Breast epithelium (tissue), 4 donors: ENCODE measurements around the gene ABR. TPM values are rescaled to one million over a fixed set of nuclear protein-coding genes. Genes with fewer than 3 reads are reported as not detected.

Experiments
- DNase-seq, 2 donors: peaks; one replicate each; pipeline ENCODE4 v3.0.0-alpha.2; 2019; ENCODE audit warnings: low spot score in 2 of 2
- H3K27ac ChIP-seq, 2 donors: fragments of 200-600 bp; sonication (generic) in 1 of 2; one replicate each; pipeline ENCODE4 v1.5.1; 2016 to 2019; ENCODE audit warnings: mild to moderate bottlenecking in 1 of 2
- H3K27me3 ChIP-seq, 2 donors: fragments of 200-600 bp; sonication (generic) in 1 of 2; one replicate each; pipeline versions ENCODE4 v1.5.1 to v1.6.0; 2017 to 2019; ENCODE audit warnings: control low read depth in 1 of 2, mild to moderate bottlenecking in 1 of 2
- H3K36me3 ChIP-seq: fragments of 200-600 bp; one replicate; pipeline ENCODE4 v1.5.1; 2019
- H3K4me1 ChIP-seq, 2 donors: fragments of 200-600 bp; sonication (generic); one replicate each; pipeline ENCODE4 v1.5.1; 2016 to 2019; ENCODE audit warnings: control low read depth in 1 of 2
- H3K4me3 ChIP-seq, 3 donors: fragments of 200-600 bp; sonication (generic); 1 replicate in 2 of 3; 2 replicates in 1 of 3; pipeline ENCODE4 v1.5.1; 2016 to 2019; ENCODE audit warnings: mild to moderate bottlenecking in 3 of 3, moderate library complexity in 2 of 3
- H3K9me3 ChIP-seq, 2 donors: fragments of 200-600 bp; sonication (generic) in 1 of 2; one replicate each; pipeline ENCODE4 v1.5.1; 2016 to 2019; ENCODE audit warnings: control low read depth in 1 of 2
- CTCF ChIP-seq, 3 donors: fragments of 450-650 bp; IDR thresholded peaks; one replicate each; pipeline ENCODE4 v1.5.1; 2016 to 2017; ENCODE audit warnings: antibody characterized with exemption in 3 of 3, mild to moderate bottlenecking in 3 of 3, moderate library complexity in 3 of 3
- POLR2A ChIP-seq: fragments of 450-650 bp; IDR thresholded peaks from one replicate; pipeline ENCODE4 v1.6.1; 2016; ENCODE audit warnings: antibody characterized with exemption, mild to moderate bottlenecking, moderate library complexity
- POLR2AphosphoS5 ChIP-seq, 3 donors: sonication (generic); formaldehyde crosslinking; IDR thresholded peaks; one replicate each; pipeline ENCODE4 v1.6.1; 2017; ENCODE audit warnings: antibody characterized with exemption in 3 of 3
- intact Hi-C: fragments of 100-400 bp; cut with DNase I; formaldehyde crosslinking; loops from one replicate; pipeline ENCODE4 v1.15.1; 2023; ENCODE audit warnings: low total_unique reads
- total RNA-seq, 3 donors: library from RNA; depleted of rRNA; stranded (reverse); fragments of >200 nt; gene quantifications; one replicate each; pipeline ENCODE4 v1.1.0, GENCODE V29; 2016

The ABR gene
- total RNA-seq, 3 donors from 2014 or later, result 63.5 to 77.0 (median 75.0) TPM

- H3K36me3 ChIP-seq, result no peaks in the 10 kb centered on the region
- no peak for DNase-seq
- H3K27ac ChIP-seq, result peak overlapping the region; percentile 92 to 93
- peaks cover 15 to 19% of the 10 kb centered on the region in 2 donors for H3K4me1 ChIP-seq
- H3K4me3 ChIP-seq, result no peak overlapping the region
- no peaks in the 10 kb centered on the region for H3K27me3 ChIP-seq
- TF ChIP-seq POLR2A (no peak), POLR2AphosphoS5 (IDR thresholded peaks at IDR 0.05) (no peak), CTCF (IDR thresholded peaks at IDR 0.05) (no peak)
- intact Hi-C loops, result no loop called here
- no peaks in the 10 kb centered on the region for H3K9me3 ChIP-seq
Measured at GRCh38 chr17:1110541-1110861, 69.3 kb downstream of the ABR start.

- H3K36me3 ChIP-seq, result no peaks in the 10 kb centered on the region
- DNase-seq, result no peak
- intact Hi-C loops, result no loop called here
Measured at GRCh38 chr17:1109606-1110540, 69.9 kb downstream of the ABR start.

GRCh38 chr17:1108765-1109605, 70.8 kb downstream of the ABR start:
- Histone ChIP-seq H3K4me1 (peaks cover 15 to 19% of the 10 kb centered on the region in 2 donors), H3K9me3 (no peaks in the 10 kb centered on the region)
- DNase-seq, result no peak

More at GRCh38 chr17:1109606-1110540, 69.9 kb downstream of the ABR start:
- H3K4me3 ChIP-seq, result peak overlapping the region; percentile 60 to 86 (median 78)
- H3K27ac ChIP-seq, result peak overlapping the region; percentile 92 to 93
- H3K27me3 ChIP-seq, result no peaks in the 10 kb centered on the region
- no peaks in the 10 kb centered on the region for H3K9me3 ChIP-seq
- TF ChIP-seq CTCF (IDR thresholded peaks at IDR 0.05) (no peak), POLR2A (no peak), POLR2AphosphoS5 (IDR thresholded peaks at IDR 0.05) (no peak)
- peaks cover 15 to 19% of the 10 kb centered on the region in 2 donors for H3K4me1 ChIP-seq

DNA sequence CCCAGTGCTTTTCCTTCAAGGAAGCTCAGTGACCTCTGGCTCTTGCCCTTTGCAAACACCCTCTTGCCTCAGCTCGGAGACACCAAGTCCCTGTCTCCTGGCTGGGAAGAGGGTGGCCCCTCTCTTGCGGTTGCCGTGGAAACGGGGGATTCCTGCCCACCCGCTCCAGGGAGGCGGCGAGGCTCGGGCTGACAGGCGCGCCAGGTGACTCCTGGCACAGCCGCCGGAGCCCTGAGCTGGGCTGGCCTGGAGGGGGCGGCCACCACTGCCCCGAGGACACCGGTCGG, 71.4 kb downstream of the ABR start:
- Histone ChIP-seq H3K27ac (peak overlapping the region; percentile 92 to 93), H3K9me3 (no peaks in the 10 kb centered on the region), H3K27me3 (no peaks in the 10 kb centered on the region), H3K4me1 (peaks cover 15 to 19% of the 10 kb centered on the region in 2 donors), H3K36me3 (no peaks in the 10 kb centered on the region), H3K4me3 (peak overlapping the region; percentile 60 to 86 (median 78))
- intact Hi-C loops, result no loop called here
- DNase-seq, result no peak
- TF ChIP-seq CTCF (IDR thresholded peaks at IDR 0.05), result no peak
- TF ChIP-seq POLR2A, result no peak
- no peak for TF ChIP-seq POLR2AphosphoS5 (IDR thresholded peaks at IDR 0.05)

More at GRCh38 chr17:1108765-1109605, 70.8 kb downstream of the ABR start:
- H3K36me3 ChIP-seq, result no peaks in the 10 kb centered on the region
- peak overlapping the region; percentile 92 to 93 for H3K27ac ChIP-seq
- TF ChIP-seq POLR2AphosphoS5 (IDR thresholded peaks at IDR 0.05), result no peak
- no peak for TF ChIP-seq CTCF (IDR thresholded peaks at IDR 0.05)
- no peak for TF ChIP-seq POLR2A
- peak overlapping the region; percentile 60 to 86 (median 78) for H3K4me3 ChIP-seq
- intact Hi-C loops, result no loop called here
- no peaks in the 10 kb centered on the region for H3K27me3 ChIP-seq
